ENCODE results near the gene ZNF81.
"Not testable (repeated sequence)": the region's sequence is repeated elsewhere in the genome, so short reads cannot be mapped to it uniquely, and the experiment has no call there.

ZNF81 gene

DNA sequence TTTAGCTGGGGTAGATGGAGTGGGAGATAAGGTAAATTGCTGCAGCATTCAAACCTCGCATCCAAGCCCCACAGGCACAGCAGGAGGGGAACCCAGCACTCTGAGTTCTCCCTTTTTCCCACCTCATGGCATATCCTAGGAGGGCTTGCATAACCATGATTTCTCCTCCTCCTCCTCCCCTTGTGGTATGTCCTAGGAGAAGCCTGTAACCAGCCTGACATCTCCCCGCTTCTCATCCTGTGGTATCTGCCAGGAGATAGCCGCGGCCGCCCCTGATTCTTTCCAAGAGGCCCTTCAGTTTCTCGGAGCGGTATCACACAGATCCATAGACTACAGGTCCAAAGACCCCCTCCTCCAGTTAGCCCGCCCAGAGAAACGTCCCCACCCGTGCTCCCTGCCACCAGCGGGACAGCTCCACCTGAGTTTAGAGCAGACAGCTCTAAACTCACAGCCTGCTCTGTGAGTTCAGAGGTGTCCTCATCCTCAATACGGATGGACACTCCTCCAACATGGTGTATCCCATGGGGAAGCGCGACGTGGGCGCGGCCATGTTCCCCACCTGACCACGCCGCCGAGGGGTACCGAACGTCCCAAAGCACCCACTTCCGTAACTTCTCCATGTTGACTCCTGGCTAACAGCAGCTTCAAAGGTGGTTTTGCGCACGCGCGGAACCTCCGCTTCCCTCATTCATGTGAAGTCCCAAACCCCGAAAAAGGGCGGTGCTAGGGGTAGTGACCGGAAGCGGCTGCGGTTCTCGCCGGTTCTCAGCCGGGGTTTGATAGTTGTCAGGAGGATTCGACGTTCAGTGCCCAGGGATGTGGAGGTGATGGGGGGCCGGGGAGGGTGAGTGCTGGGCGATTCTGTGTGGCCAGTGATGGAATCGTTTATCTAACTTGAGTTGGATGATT lies at the start of gene ZNF81:
Gene ZNF81, plus strand, starts transcription at position 739 of the 909 bp plus-strand sequence. CDS start 9,366 bp downstream, outside the sequence.
- Mint-ChIP-seq H3K36me3 (no peaks in the 10 kb centered on the region), H3K4me1 (peaks cover 34% of the 10 kb centered on the region), H3K27ac (peak within 1 kb of the TSS; percentile 100), H3K4me3 (peak within 1 kb of the TSS; percentile 99), H3K9me3 (no peaks in the 10 kb centered on the region), H3K27me3 (no peaks in the 10 kb centered on the region)

GRCh38 chrX:47796433-47796906 lies 40.2 kb upstream of the ZNF81 start:
- Mint-ChIP-seq H3K27ac (no peak overlapping the region), H3K9me3 (no peaks in the 10 kb centered on the region), H3K27me3 (peaks cover 1% of the 10 kb centered on the region), H3K4me1 (no peaks in the 10 kb centered on the region), H3K4me3 (no peak overlapping the region), H3K36me3 (no peaks in the 10 kb centered on the region)

- no peaks in the 10 kb centered on the region for H3K9me3 Mint-ChIP-seq
- peaks cover 1% of the 10 kb centered on the region for H3K27me3 Mint-ChIP-seq
- no peak overlapping the region for H3K27ac Mint-ChIP-seq
- no peaks in the 10 kb centered on the region for H3K36me3 Mint-ChIP-seq
- H3K4me1 Mint-ChIP-seq, result no peaks in the 10 kb centered on the region
- no peak overlapping the region for H3K4me3 Mint-ChIP-seq
Measured at GRCh38 chrX:47797084-47797483, 39.6 kb upstream of the ZNF81 start.

DNA sequence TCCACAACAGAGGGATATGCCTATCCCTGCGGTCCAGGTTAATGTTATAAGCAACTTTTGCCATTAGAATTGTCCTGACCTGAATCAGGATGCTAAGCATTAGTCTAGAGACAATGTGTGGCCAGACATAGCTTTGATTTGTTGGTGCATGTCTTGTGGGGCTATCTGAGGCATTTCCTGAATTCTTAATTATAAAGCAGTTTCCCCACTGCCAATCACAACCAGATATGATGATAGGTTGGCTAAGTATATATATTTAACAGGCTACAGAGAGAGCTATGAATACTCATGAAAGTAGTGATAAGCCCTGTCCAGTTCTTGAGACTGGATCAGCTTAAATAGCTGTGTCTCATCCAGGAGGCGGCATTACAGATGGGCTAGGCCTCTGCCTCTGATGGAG lies 37.8 kb upstream of the ZNF81 start:
- H3K4me3 Mint-ChIP-seq, result no peak overlapping the region
- H3K4me1 Mint-ChIP-seq, result no peaks in the 10 kb centered on the region
- H3K27ac Mint-ChIP-seq, result no peak overlapping the region
- H3K36me3 Mint-ChIP-seq, result no peaks in the 10 kb centered on the region
- H3K27me3 Mint-ChIP-seq, result no peaks in the 10 kb centered on the region
- H3K9me3 Mint-ChIP-seq, result no peaks in the 10 kb centered on the region

DNA sequence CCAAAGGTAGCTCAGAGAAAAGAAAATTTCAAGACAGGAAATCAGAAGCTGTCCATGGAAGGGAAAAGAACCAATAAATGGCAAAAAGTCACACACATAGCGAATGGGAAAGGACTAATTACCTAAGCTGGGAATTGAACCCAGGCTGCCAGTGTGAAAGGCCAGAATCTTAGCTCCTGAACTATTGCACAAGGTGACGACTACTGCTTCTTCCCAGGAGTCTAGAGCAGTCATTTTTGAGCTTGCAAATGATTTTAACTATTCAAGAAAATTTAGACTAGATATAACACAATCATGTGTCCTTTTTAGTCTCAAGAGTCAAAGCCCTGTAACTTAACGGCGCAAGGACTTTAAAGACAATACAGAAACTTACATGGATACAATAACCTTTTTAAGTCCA lies 34.1 kb upstream of the ZNF81 start:
- no peaks in the 10 kb centered on the region for H3K9me3 Mint-ChIP-seq
- no peaks in the 10 kb centered on the region for H3K27me3 Mint-ChIP-seq
- H3K27ac Mint-ChIP-seq, result no peak overlapping the region
- no peak overlapping the region for H3K4me3 Mint-ChIP-seq
- H3K36me3 Mint-ChIP-seq, result no peaks in the 10 kb centered on the region
- no peaks in the 10 kb centered on the region for H3K4me1 Mint-ChIP-seq

GRCh38 chrX:47803103-47803502 lies 33.6 kb upstream of the ZNF81 start:
- not testable (repeated sequence) for H3K27ac Mint-ChIP-seq, H3K4me3 Mint-ChIP-seq, H3K36me3 Mint-ChIP-seq, H3K9me3 Mint-ChIP-seq, H3K27me3 Mint-ChIP-seq, H3K4me1 Mint-ChIP-seq

GRCh38 chrX:47804315-47804714 lies 32.4 kb upstream of the ZNF81 start:
- H3K36me3 Mint-ChIP-seq, result no peaks in the 10 kb centered on the region
- H3K27me3 Mint-ChIP-seq, result no peaks in the 10 kb centered on the region
- H3K9me3 Mint-ChIP-seq, result no peaks in the 10 kb centered on the region
- no peak overlapping the region for H3K4me3 Mint-ChIP-seq
- no peak overlapping the region for H3K27ac Mint-ChIP-seq
- no peaks in the 10 kb centered on the region for H3K4me1 Mint-ChIP-seq

GRCh38 chrX:47805844-47806243 lies 30.9 kb upstream of the ZNF81 start:
- not testable (repeated sequence) for H3K9me3 Mint-ChIP-seq

GRCh38 chrX:47806415-47807271 lies 30.1 kb upstream of the ZNF81 start:
- not testable (repeated sequence) for H3K4me1 Mint-ChIP-seq

More at GRCh38 chrX:47805844-47806243, 30.9 kb upstream of the ZNF81 start:
- H3K4me1 Mint-ChIP-seq, H3K27me3 Mint-ChIP-seq, H3K36me3 Mint-ChIP-seq, H3K4me3 Mint-ChIP-seq, H3K27ac Mint-ChIP-seq: not testable (repeated sequence)

DNA sequence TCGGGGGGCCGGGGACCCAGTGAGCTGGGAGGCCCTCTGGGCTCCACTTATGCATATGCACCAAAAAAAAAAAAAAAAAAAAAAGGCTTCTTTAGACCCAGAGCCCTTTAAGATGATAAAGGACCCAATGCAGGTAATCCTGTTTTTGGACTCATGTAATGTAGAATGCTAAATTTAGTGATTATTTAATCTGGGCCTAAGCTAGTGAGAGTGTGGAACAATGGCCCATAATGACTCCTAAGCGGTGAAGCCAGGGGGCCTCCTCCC lies 29.5 kb upstream of the ZNF81 start:
- not testable (repeated sequence) for H3K4me1 Mint-ChIP-seq, H3K36me3 Mint-ChIP-seq, H3K9me3 Mint-ChIP-seq, H3K27ac Mint-ChIP-seq, H3K27me3 Mint-ChIP-seq, H3K4me3 Mint-ChIP-seq

More at GRCh38 chrX:47806415-47807271, 30.1 kb upstream of the ZNF81 start:
- H3K36me3 Mint-ChIP-seq, H3K27me3 Mint-ChIP-seq, H3K27ac Mint-ChIP-seq, H3K9me3 Mint-ChIP-seq, H3K4me3 Mint-ChIP-seq: not testable (repeated sequence)

GRCh38 chrX:47807548-47807947 lies 29.2 kb upstream of the ZNF81 start:
- H3K27ac Mint-ChIP-seq, result no peak overlapping the region
- no peaks in the 10 kb centered on the region for H3K36me3 Mint-ChIP-seq
- no peak overlapping the region for H3K4me3 Mint-ChIP-seq
- H3K4me1 Mint-ChIP-seq, result no peaks in the 10 kb centered on the region
- H3K27me3 Mint-ChIP-seq, result no peaks in the 10 kb centered on the region
- H3K9me3 Mint-ChIP-seq, result no peaks in the 10 kb centered on the region

- Mint-ChIP-seq H3K4me3 (no peak overlapping the region), H3K9me3 (no peaks in the 10 kb centered on the region), H3K27ac (no peak overlapping the region), H3K27me3 (no peaks in the 10 kb centered on the region), H3K36me3 (no peaks in the 10 kb centered on the region), H3K4me1 (no peaks in the 10 kb centered on the region)
Measured at GRCh38 chrX:47808904-47809788, 27.6 kb upstream of the ZNF81 start.

- no peaks in the 10 kb centered on the region for H3K4me1 Mint-ChIP-seq
- no peak overlapping the region for H3K4me3 Mint-ChIP-seq
- no peaks in the 10 kb centered on the region for H3K27me3 Mint-ChIP-seq
- no peaks in the 10 kb centered on the region for H3K36me3 Mint-ChIP-seq
- no peaks in the 10 kb centered on the region for H3K9me3 Mint-ChIP-seq
- no peak overlapping the region for H3K27ac Mint-ChIP-seq
Measured at GRCh38 chrX:47814851-47815250, 21.9 kb upstream of the ZNF81 start.

DNA sequence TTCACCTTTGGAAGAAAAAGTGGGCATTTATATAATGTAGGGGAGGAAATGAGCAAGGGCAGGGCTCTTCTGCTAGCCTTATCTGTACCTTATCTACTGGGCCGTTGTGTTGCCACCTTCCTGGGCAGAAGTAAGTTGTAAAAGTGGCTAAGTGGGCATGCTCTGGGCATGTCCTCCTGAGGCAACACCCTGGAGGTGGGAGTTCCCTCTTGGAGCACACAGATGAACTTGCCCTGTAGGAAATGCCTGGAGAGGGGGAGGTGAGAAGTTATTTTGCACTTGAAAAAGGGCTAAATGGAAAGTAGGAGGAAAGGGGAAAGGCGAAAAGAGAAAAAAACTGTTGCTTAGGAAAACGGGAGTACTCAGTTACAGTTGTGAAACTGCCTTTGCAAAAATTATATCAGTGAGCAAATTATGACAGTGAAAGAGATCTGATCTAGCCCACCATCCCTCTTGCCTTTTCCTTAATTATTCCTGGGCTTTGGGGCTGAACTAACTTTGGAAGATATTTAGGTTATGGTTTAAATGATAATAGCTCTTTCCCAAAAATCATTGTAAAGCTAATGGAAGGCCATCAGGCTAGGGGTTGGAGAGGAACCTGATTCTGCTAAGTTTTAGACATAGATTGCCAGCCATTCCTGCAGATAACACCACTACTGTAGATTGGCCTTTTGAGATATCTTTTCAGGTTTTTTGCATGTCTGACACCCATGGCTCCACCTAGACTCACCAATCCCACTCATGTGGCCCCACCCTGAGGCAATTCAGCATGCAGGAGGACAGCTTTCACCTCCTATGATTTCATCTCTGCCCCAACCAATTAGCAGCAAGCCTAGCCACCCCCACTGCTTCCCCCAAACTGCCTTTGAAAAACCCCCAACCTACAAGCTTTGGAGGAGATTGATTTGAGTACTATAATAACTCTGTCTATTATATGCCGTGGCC lies 20.5 kb upstream of the ZNF81 start:
- no peaks in the 10 kb centered on the region for H3K36me3 Mint-ChIP-seq
- no peaks in the 10 kb centered on the region for H3K9me3 Mint-ChIP-seq
- H3K4me3 Mint-ChIP-seq, result no peak overlapping the region
- no peak overlapping the region for H3K27ac Mint-ChIP-seq
- H3K4me1 Mint-ChIP-seq, result no peaks in the 10 kb centered on the region
- H3K27me3 Mint-ChIP-seq, result no peaks in the 10 kb centered on the region

Data from activated naive CD4-positive, alpha-beta T cell treated with anti-CD3 and anti-CD28 coated beads, Interleukin-2, amount 50 U/mL, for 24 hours (primary cell).